Trophoblast cell (in vitro differentiated cells and primary cell): ENCODE results near the gene NUTM1.
A peak's percentile ranks its signal among the peaks of the same experiment; 100 is the strongest.
"Not testable (repeated sequence)": the region's sequence is repeated elsewhere in the genome, so short reads cannot be mapped to it uniquely, and the experiment has no call there.

Source experiments
- DNase-seq, 2 donors: peaks; one replicate each; pipeline ENCODE4 v3.0.0-alpha.2; 2016
- H2AFZ ChIP-seq: 2 replicates; pipeline ENCODE4 v1.6.1; 2013; ENCODE audit warnings: low read length, moderate library complexity, mild to moderate bottlenecking; ENCODE audit not compliant: insufficient read depth, poor library complexity
- H2AK5ac ChIP-seq: 2 replicates; pipeline ENCODE4 v1.6.1; 2013; ENCODE audit warnings: mild to moderate bottlenecking, low read length
- H2BK120ac ChIP-seq: 2 replicates; pipeline ENCODE4 v1.6.1; 2013; ENCODE audit warnings: low read length, mild to moderate bottlenecking, moderate library complexity; ENCODE audit not compliant: insufficient read depth, poor library complexity
- H2BK12ac ChIP-seq: 2 replicates; pipeline ENCODE4 v1.6.1; 2013; ENCODE audit warnings: mild to moderate bottlenecking, low read length, moderate library complexity
- H2BK5ac ChIP-seq: 2 replicates; pipeline ENCODE4 v1.6.1; 2013; ENCODE audit warnings: low read length, low read depth, moderate library complexity, mild to moderate bottlenecking; ENCODE audit not compliant: poor library complexity
- H3K14ac ChIP-seq: 2 replicates; pipeline ENCODE4 v1.6.1; 2013; ENCODE audit warnings: mild to moderate bottlenecking, low read length
- H3K18ac ChIP-seq: 2 replicates; pipeline ENCODE4 v1.6.1; 2013; ENCODE audit warnings: mild to moderate bottlenecking, low read length
- H3K23ac ChIP-seq: 2 replicates; pipeline ENCODE4 v1.6.1; 2013; ENCODE audit warnings: low read length
- H3K27ac ChIP-seq: 2 replicates; pipeline ENCODE4 v1.5.1; 2013; ENCODE audit warnings: low read depth, mild to moderate bottlenecking, inconsistent platforms, low read length, moderate library complexity
- H3K27me3 ChIP-seq: 2 replicates; pipeline ENCODE4 v1.6.1; 2013; ENCODE audit warnings: inconsistent platforms, mild to moderate bottlenecking, low read length, moderate library complexity; ENCODE audit not compliant: insufficient read depth
- H3K36me3 ChIP-seq, 2 experiments: 1 replicate in 1 of 2; 2 replicates in 1 of 2; pipeline ENCODE4 v1.6.1; 2013; ENCODE audit warnings: low read length in 2 of 2, mild to moderate bottlenecking in 2 of 2, moderate library complexity in 1 of 2; ENCODE audit not compliant: insufficient read depth in 2 of 2, control insufficient read depth in 1 of 2
- H3K4ac ChIP-seq: 2 replicates; pipeline ENCODE4 v1.6.1; 2013; ENCODE audit warnings: low read depth, mild to moderate bottlenecking, low read length, moderate library complexity
- H3K4me1 ChIP-seq, 2 experiments: 1 replicate in 1 of 2; 2 replicates in 1 of 2; pipeline ENCODE4 v1.6.1; 2013; ENCODE audit warnings: low read length in 2 of 2, mild to moderate bottlenecking in 2 of 2, moderate library complexity in 1 of 2; ENCODE audit not compliant: insufficient read depth in 2 of 2, control insufficient read depth in 1 of 2
- H3K4me2 ChIP-seq: 2 replicates; pipeline ENCODE4 v1.6.1; 2013; ENCODE audit warnings: inconsistent platforms, mild to moderate bottlenecking, low read length, moderate library complexity
- H3K4me3 ChIP-seq: 2 replicates; pipeline ENCODE4 v1.5.1; 2013; ENCODE audit warnings: mild to moderate bottlenecking, low read depth, low read length, inconsistent platforms
- H3K79me1 ChIP-seq: one replicate; pipeline ENCODE4 v1.6.1; 2013; ENCODE audit warnings: low read length
- H3K79me2 ChIP-seq: 2 replicates; pipeline ENCODE4 v1.6.1; 2013; ENCODE audit warnings: low read length, mild to moderate bottlenecking; ENCODE audit not compliant: control insufficient read depth, insufficient read depth, poor library complexity
- H3K9ac ChIP-seq: 2 replicates; pipeline ENCODE4 v1.6.1; 2013; ENCODE audit warnings: mild to moderate bottlenecking, low read length
- H3K9me3 ChIP-seq: 2 replicates; pipeline ENCODE4 v1.6.1; 2013; ENCODE audit warnings: low read depth, mild to moderate bottlenecking, control low read depth, inconsistent platforms, low read length; ENCODE audit not compliant: insufficient read depth
- H4K12ac ChIP-seq: 2 replicates; pipeline ENCODE4 v1.6.1; 2013; ENCODE audit warnings: low read depth, mild to moderate bottlenecking, low read length, moderate library complexity
- H4K8ac ChIP-seq: 2 replicates; pipeline ENCODE4 v1.6.1; 2013; ENCODE audit warnings: low read depth, mild to moderate bottlenecking, low read length, moderate library complexity
- H4K91ac ChIP-seq: one replicate; pipeline ENCODE4 v1.6.1; 2013; ENCODE audit warnings: low read depth, mild to moderate bottlenecking, low read length, moderate library complexity
- WGBS: extraction: QIAGEN DNeasy Blood & Tissue Kit; methylation state at CpG from one replicate; pipeline ENCODE4 v1.1.7; 2013; ENCODE audit warnings: missing lambda C conversion rate; ENCODE audit not compliant: insufficient read length, insufficient coverage; ENCODE audit errors: extremely low coverage; 5-methylcytosine and 5-hydroxymethylcytosine counted together

NUTM1 gene

DNA sequence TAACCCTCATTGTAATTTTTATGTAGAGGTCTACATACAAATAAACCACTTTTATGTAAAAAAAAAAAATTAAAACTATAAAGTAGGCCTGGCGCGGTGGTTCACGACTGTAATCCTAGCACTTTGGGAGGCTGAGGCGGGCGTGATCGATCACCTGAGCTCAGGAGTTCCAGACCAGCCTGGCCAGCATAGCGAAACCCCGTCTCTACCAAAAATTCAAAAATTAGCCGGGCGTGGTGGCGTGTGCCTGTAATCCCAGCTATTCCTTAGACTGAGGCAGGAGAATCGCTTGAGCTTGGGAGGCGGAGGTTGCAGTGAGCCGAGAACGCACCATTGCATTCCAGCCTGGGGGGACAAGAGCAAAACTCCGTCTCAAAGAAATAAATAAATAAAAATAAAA, 4.8 kb upstream of the NUTM1 start:
- Histone ChIP-seq H2BK5ac (no peak overlapping the region), H3K27ac (no peak overlapping the region), H2BK12ac (no peak overlapping the region), H3K27me3 (no peaks in the 10 kb centered on the region), H3K4me1 (peaks cover 4 to 10% of the 10 kb centered on the region in 2 experiments), H3K4me3 (no peak overlapping the region), H3K79me2 (peaks cover 9% of the 10 kb centered on the region), H2BK120ac (no peak overlapping the region), H3K9me3 (peaks cover 2% of the 10 kb centered on the region), H3K4me2 (peak overlapping the region; percentile 48), H3K18ac (no peak overlapping the region), H3K14ac (no peak overlapping the region), H3K79me1 (peaks cover 7% of the 10 kb centered on the region), H4K91ac (no peak overlapping the region), H2AK5ac (no peak overlapping the region), H3K4ac (no peak overlapping the region), H2AFZ (no peak overlapping the region), H4K8ac (peak overlapping the region; percentile 55), H3K36me3 (peaks cover 7 to 8% of the 10 kb centered on the region in 2 experiments), H3K23ac (no peak overlapping the region), H3K9ac (no peak overlapping the region), H4K12ac (no peak overlapping the region)
- WGBS = no CpG with 5 or more reads among the region's 16 CpGs
- no peak for DNase-seq

DNA sequence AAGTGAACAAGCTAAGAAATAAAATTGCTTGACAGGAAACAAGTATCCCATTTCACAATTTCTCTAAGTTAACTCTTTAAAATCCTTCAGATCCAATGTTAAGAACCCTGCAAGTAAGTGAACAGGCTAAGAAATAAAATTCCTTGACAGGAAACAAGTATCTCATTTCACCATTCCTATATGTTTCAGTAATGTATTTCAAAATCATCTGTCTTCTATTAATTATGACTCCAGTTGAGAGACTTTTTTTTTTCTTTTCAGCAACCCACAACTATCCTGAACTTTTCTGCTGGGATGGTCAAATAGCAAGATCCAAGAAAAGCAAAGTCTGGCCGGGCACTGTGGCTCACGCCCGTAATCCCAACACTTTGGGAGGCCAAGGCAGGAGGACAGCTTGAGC, 3.2 kb upstream of the NUTM1 start:
- Histone ChIP-seq H3K14ac (no peak overlapping the region), H3K4me2 (no peak overlapping the region), H3K4me3 (no peak overlapping the region), H3K4ac (no peak overlapping the region), H2AK5ac (no peak overlapping the region), H2BK120ac (no peak overlapping the region), H3K36me3 (peaks cover 7 to 8% of the 10 kb centered on the region in 2 experiments), H4K8ac (no peak overlapping the region), H3K4me1 (peaks cover 4 to 10% of the 10 kb centered on the region in 2 experiments), H3K79me1 (peaks cover 7% of the 10 kb centered on the region), H2AFZ (no peak overlapping the region), H2BK12ac (no peak overlapping the region), H3K27ac (no peak overlapping the region), H3K27me3 (no peaks in the 10 kb centered on the region), H3K79me2 (peaks cover 9% of the 10 kb centered on the region), H3K9ac (no peak overlapping the region), H3K9me3 (peaks cover 2% of the 10 kb centered on the region), H4K12ac (no peak overlapping the region), H2BK5ac (no peak overlapping the region), H4K91ac (no peak overlapping the region), H3K18ac (no peak overlapping the region), H3K23ac (no peak overlapping the region)
- DNase-seq = no peak
- WGBS = no CpG with 5 or more reads among the region's 3 CpGs

DNA sequence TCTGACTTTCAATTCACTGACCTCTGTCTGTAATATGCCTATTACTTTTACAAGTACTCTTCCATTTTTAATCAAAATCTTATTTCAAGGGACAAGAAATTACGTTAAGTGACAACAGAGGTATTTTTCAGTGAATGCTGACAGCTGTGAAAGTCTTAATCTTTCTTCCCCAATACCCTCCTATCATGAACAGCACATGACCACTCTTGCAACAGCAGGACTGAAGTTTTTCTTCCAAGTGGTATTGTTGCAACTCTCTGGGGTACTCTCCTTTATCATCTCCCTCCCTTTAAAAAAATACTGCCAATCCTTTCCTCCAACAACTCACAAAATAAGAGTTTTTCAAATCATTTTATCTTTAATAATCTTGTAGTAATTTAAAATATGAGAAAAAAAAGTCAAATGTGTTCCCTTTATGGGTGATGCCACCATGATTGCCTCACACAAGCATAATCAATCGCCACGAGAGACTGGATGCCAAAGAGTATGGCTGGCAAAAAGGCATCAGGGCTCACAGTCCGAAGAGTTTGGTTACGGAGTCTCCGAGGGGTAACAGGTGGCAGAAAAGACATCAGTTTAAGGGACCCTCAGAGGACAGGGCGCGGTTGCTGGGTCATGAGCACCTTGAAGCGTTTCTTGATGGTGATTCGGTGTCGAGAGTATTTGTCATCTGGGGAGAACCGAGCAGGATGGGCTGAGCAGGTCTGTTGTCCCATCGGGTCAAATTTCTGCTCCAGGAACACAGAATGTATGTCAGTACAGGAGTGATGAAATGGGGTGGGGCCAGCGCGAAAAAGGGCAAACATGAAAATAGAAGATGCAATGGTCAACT, 1.5 kb upstream of the NUTM1 start:
- no peak for DNase-seq
- peak overlapping the region; percentile 43 for H4K8ac ChIP-seq
- no peak overlapping the region for H3K14ac ChIP-seq
- no peak overlapping the region for H3K23ac ChIP-seq
- no peak overlapping the region for H2AFZ ChIP-seq
- peaks cover 4 to 10% of the 10 kb centered on the region in 2 experiments for H3K4me1 ChIP-seq
- H3K4me3 ChIP-seq = no peak overlapping the region
- H4K12ac ChIP-seq = peak overlapping the region; percentile 16
- H2BK12ac ChIP-seq = no peak overlapping the region
- H3K18ac ChIP-seq = peak overlapping the region; percentile 21
- peak overlapping the region; percentile 78 for H3K4ac ChIP-seq
- no peaks in the 10 kb centered on the region for H3K27me3 ChIP-seq
- no peak overlapping the region for H3K9ac ChIP-seq
- no peaks in the 10 kb centered on the region for H3K9me3 ChIP-seq
- no peak overlapping the region for H2BK5ac ChIP-seq
- H4K91ac ChIP-seq = peak overlapping the region; percentile 30
- H3K4me2 ChIP-seq = peak overlapping the region; percentile 35
- no CpG with 5 or more reads among the region's 15 CpGs for WGBS
- peaks cover 7 to 8% of the 10 kb centered on the region in 2 experiments for H3K36me3 ChIP-seq
- peaks cover 7% of the 10 kb centered on the region for H3K79me1 ChIP-seq
- H3K79me2 ChIP-seq = peaks cover 9% of the 10 kb centered on the region
- H2AK5ac ChIP-seq = no peak overlapping the region
- no peak overlapping the region for H3K27ac ChIP-seq
- no peak overlapping the region for H2BK120ac ChIP-seq

DNA sequence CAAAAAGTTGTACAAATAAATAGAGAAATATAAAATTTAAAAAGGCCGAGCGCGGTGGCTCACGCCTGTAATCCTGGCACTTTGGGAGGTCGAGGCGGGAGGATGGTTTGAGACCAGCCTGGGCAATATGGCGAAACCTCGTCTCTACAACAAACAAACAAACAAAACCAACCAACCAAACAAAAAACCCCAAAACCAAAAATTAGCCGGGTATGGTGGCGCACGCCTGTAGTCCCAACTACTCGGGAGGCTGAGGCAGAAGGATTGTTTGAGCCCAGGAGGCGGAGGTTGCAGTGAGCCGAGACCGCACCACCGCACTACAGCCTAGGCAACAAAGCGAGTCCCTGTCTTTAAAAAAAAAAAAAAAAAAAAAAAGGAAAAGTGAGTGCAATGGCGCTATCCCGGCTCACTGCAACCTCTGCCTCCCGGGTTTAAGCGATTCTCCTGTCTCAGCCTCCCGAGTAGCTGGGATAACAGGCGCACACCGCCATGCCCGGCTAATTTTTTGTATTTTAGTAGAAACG, 840 bp upstream of the NUTM1 start:
- H2BK12ac ChIP-seq, H3K79me1 ChIP-seq, H3K79me2 ChIP-seq, H2AK5ac ChIP-seq, H3K27me3 ChIP-seq, H3K36me3 ChIP-seq, H3K9me3 ChIP-seq, H3K4me1 ChIP-seq, H3K23ac ChIP-seq, H3K18ac ChIP-seq, H2BK120ac ChIP-seq: not testable (repeated sequence)
- Histone ChIP-seq H4K91ac (peak overlapping the region; percentile 21), H4K8ac (peak overlapping the region; percentile 67), H2AFZ (peak overlapping the region; percentile 7), H3K4ac (peak overlapping the region; percentile 78), H3K27ac (peak overlapping the region; percentile 46), H3K4me2 (peak overlapping the region; percentile 35), H3K9ac (peak overlapping the region; percentile 19), H4K12ac (peak overlapping the region; percentile 31), H3K4me3 (peak overlapping the region; percentile 74), H2BK5ac (peak overlapping the region; percentile 10), H3K14ac (peak overlapping the region; percentile 25)
- 100% methylated on average over 1 of the region's 26 CpGs for WGBS
- peak in 1 of 2 donors; percentile 34 for DNase-seq
